ENCODE measurements around the gene ZDHHC11.
"Not testable (repeated sequence)": the region's sequence is repeated elsewhere in the genome, so short reads cannot be mapped to it uniquely, and the experiment has no call there.

DNA sequence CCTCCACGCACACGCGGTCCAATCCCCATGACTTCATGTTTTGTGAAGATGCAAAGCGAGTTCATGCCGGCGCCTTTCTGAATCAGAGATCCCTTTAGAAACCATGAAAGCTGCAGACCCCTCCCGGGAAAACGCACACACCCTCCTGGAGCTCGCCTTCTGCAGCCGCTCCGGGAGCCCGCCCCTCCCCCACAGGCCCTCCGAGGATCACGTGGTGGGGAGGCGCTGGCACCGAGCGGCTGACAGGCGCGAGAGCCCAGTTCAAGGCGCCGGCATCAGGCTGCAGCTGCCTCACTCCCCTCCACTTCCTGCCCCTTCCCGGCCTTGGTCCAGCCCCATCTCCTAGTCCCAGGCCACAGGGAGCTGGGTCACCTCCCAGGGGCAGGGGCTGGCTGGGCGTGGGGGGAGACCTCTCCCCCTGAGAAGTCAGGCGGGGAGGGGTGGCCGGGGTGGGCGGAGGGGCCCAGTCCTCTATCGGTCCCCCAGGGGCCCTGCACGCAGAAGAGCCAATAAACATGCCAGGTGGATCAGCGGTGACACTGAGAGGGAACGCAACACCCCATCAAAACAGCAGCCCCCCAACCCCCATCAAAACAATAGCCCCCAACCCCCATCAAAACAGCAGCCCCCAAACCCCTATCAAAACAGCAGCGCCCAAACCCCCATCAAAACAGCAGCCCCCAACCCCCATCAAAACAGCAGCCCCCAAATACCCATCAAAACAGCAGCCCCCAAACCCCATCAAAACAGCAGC is 67.6 kb downstream of the ZDHHC11 start:
- TF ChIP-seq, protein P1, sequence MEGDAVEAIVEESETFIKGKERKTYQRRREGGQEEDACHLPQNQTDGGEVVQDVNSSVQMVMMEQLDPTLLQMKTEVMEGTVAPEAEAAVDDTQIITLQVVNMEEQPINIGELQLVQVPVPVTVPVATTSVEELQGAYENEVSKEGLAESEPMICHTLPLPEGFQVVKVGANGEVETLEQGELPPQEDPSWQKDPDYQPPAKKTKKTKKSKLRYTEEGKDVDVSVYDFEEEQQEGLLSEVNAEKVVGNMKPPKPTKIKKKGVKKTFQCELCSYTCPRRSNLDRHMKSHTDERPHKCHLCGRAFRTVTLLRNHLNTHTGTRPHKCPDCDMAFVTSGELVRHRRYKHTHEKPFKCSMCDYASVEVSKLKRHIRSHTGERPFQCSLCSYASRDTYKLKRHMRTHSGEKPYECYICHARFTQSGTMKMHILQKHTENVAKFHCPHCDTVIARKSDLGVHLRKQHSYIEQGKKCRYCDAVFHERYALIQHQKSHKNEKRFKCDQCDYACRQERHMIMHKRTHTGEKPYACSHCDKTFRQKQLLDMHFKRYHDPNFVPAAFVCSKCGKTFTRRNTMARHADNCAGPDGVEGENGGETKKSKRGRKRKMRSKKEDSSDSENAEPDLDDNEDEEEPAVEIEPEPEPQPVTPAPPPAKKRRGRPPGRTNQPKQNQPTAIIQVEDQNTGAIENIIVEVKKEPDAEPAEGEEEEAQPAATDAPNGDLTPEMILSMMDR (optimal IDR thresholded peaks at IDR 0.05 in 1 of 3, IDR thresholded peaks at IDR 0.05 in 1 of 3, conservative IDR thresholded peaks at IDR 0.05 in 1 of 3; ENCODE audit: extremely low read depth in 1 of 3, insufficient read depth in 2 of 3, low read length in 3 of 3) = not testable (repeated sequence)
- TF ChIP-seq EZH2 (IDR thresholded peaks at IDR 0.05; ENCODE audit: low read length) = not testable (repeated sequence)

Data from keratinocyte (primary cell).